Muscle layer of duodenum (tissue), 2 donors: ENCODE data around the gene XRCC4.
"Not testable (repeated sequence)": the region's sequence is repeated elsewhere in the genome, so short reads cannot be mapped to it uniquely, and the experiment has no call there.

ENCODE experiments used
- H3K27ac ChIP-seq: one replicate; pipeline ENCODE4 v1.7.0; 2013; ENCODE audit warnings: mild to moderate bottlenecking, low read length
- H3K27me3 ChIP-seq: one replicate; pipeline ENCODE4 v1.7.0; 2013; ENCODE audit warnings: low read depth, mild to moderate bottlenecking, control low read depth, low read length
- H3K36me3 ChIP-seq, 2 donors: one replicate each; pipeline ENCODE4 v1.7.0; 2013; ENCODE audit warnings: low read length in 2 of 2, control low read depth in 1 of 2, mild to moderate bottlenecking in 1 of 2; ENCODE audit not compliant: insufficient read depth in 2 of 2, control insufficient read depth in 1 of 2
- H3K4me1 ChIP-seq, 2 donors: one replicate each; pipeline ENCODE4 v1.7.0; 2013; ENCODE audit warnings: low read length in 2 of 2, mild to moderate bottlenecking in 2 of 2, control low read depth in 1 of 2, moderate library complexity in 1 of 2; ENCODE audit not compliant: insufficient read depth in 2 of 2, control insufficient read depth in 1 of 2
- H3K4me3 ChIP-seq, 2 donors: one replicate each; pipeline ENCODE4 v1.7.0; 2013; ENCODE audit warnings: low read length in 2 of 2, low read depth in 1 of 2, mild to moderate bottlenecking in 1 of 2
- H3K9me3 ChIP-seq, 2 donors: one replicate each; pipeline ENCODE4 v1.7.0; 2013; ENCODE audit warnings: low read length in 2 of 2, control low read depth in 1 of 2, mild to moderate bottlenecking in 1 of 2; ENCODE audit not compliant: control insufficient read depth in 1 of 2
- donor health status: healthy.

The XRCC4 gene

GRCh38 chr5:83048277-83048676 lies 29.1 kb upstream of the XRCC4 start:
- Histone ChIP-seq H3K27ac (no peak overlapping the region), H3K27me3 (no peaks in the 10 kb centered on the region), H3K36me3 (no peaks in the 10 kb centered on the region), H3K9me3 (no peaks in the 10 kb centered on the region), H3K4me3 (no peak overlapping the region), H3K4me1 (no peaks in the 10 kb centered on the region)

- H3K27me3 ChIP-seq = no peaks in the 10 kb centered on the region
- H3K9me3 ChIP-seq = no peaks in the 10 kb centered on the region
- H3K4me3 ChIP-seq = no peak overlapping the region
- no peaks in the 10 kb centered on the region for H3K36me3 ChIP-seq
- H3K27ac ChIP-seq = no peak overlapping the region
- no peaks in the 10 kb centered on the region for H3K4me1 ChIP-seq
Measured at GRCh38 chr5:83048811-83049210, 28.5 kb upstream of the XRCC4 start.

DNA sequence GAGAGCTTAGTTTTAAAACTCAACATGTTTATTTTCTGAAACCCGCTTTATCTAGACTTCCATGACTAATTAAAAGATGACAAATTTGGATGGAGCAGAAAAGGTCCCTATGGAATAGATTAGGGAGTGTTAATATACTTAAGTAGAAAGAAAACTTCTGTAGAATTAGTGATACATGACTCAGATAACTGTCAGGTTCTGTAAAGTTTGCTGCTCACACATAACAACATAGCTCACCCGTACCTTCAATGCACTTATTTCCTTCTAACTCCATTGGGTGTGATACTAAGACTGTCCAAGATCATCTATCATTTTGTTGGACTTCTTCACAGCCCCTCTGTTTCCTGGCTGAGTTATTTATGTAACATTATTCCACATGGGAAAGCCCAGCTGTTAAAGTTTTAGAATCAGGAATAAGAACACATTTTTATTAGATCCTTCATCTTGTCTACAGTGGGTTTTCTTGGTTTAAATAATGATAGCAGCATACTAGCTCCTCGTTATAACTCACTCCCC lies 27.9 kb upstream of the XRCC4 start:
- H3K9me3 ChIP-seq = no peaks in the 10 kb centered on the region
- H3K27me3 ChIP-seq = no peaks in the 10 kb centered on the region
- H3K4me1 ChIP-seq = no peaks in the 10 kb centered on the region
- no peak overlapping the region for H3K4me3 ChIP-seq
- H3K27ac ChIP-seq = no peak overlapping the region
- peaks cover 0 to 4% of the 10 kb centered on the region in 2 donors for H3K36me3 ChIP-seq

GRCh38 chr5:83050723-83051340 lies 26.5 kb upstream of the XRCC4 start:
- no peak overlapping the region for H3K4me3 ChIP-seq
- no peaks in the 10 kb centered on the region for H3K4me1 ChIP-seq
- no peaks in the 10 kb centered on the region for H3K9me3 ChIP-seq
- no peaks in the 10 kb centered on the region for H3K27me3 ChIP-seq
- H3K36me3 ChIP-seq = peaks cover 0 to 4% of the 10 kb centered on the region in 2 donors
- H3K27ac ChIP-seq = no peak overlapping the region

- Histone ChIP-seq H3K4me1 (no peaks in the 10 kb centered on the region), H3K27ac (no peak overlapping the region), H3K4me3 (no peak overlapping the region), H3K27me3 (no peaks in the 10 kb centered on the region), H3K36me3 (peaks cover 3 to 4% of the 10 kb centered on the region in 2 donors), H3K9me3 (no peaks in the 10 kb centered on the region)
Measured at GRCh38 chr5:83055166-83055565, 22.2 kb upstream of the XRCC4 start.

DNA sequence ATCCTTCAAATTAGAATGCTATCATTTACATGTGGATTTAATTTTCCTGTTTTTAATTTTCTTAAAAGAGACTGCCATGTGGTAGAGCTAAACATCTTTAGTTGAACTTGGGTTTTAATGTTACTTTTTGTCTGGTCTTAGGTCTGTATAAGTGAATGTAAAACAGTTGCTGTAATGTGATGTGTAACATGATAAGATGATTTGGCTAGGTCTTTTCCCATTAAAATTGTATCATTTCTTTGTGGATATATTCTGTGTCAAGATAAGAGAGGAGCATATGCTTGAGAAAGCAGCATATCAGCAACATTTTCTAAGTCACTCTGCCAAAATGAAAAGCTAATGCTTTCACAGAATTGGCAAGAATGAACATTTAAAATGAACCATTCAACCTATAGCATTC lies 18.6 kb upstream of the XRCC4 start:
- no peaks in the 10 kb centered on the region for H3K27me3 ChIP-seq
- no peaks in the 10 kb centered on the region for H3K9me3 ChIP-seq
- peaks cover 9 to 11% of the 10 kb centered on the region in 2 donors for H3K36me3 ChIP-seq
- no peak overlapping the region for H3K4me3 ChIP-seq
- H3K4me1 ChIP-seq = no peaks in the 10 kb centered on the region
- H3K27ac ChIP-seq = no peak overlapping the region

DNA sequence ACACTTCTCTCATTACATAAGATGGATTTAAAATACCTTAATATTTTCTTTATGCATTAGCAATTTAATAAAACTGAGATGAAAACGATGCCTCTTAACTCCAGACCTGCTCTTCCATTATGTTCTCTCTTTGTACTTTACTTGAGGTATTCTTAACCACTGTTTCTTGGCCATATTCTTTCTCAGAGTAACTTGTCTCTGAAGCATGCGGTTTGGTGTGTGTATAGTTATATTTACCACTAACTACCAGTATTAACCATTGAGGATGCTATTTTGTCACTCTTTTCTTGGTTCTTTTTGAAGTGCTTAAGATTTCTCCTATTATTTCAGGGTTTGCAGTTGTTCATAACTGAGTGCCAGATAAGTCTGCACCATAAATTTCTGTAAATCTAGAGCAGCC lies 18.0 kb upstream of the XRCC4 start:
- no peak overlapping the region for H3K27ac ChIP-seq
- H3K36me3 ChIP-seq = peaks cover 5 to 11% of the 10 kb centered on the region in 2 donors
- H3K27me3 ChIP-seq = no peaks in the 10 kb centered on the region
- no peak overlapping the region for H3K4me3 ChIP-seq
- H3K4me1 ChIP-seq = no peaks in the 10 kb centered on the region
- no peaks in the 10 kb centered on the region for H3K9me3 ChIP-seq

DNA sequence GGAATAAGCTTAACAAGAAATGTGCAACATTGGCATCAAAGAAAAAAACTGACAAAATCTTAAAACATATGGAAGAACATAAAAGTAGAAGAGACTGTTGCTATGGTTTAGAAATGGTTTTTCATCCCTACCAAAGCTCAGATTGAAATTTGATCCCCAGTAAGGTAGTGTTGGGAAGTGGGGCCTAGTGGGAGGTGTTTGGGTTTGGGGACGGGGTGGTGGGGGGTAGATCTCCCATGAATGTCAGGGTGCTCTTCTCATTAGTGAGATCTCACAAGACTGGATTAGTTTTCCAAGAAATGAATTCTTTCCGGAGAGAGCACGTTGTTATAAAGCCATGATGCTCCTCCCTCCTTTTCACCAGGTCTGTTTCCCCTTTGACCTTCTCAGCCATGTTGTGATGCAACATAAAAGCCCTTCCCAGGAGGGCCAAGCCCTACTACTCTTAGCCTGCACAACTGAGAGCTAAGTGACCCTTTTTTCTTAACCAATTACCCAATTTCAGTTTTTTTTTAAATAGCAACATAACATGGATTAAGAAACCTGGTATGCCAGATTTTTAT lies 10.7 kb upstream of the XRCC4 start:
- peaks cover 0 to 3% of the 10 kb centered on the region in 2 donors for H3K4me1 ChIP-seq
- peaks cover 3 to 5% of the 10 kb centered on the region in 2 donors for H3K36me3 ChIP-seq
- H3K9me3 ChIP-seq = no peaks in the 10 kb centered on the region
- H3K27ac ChIP-seq = no peak overlapping the region
- no peak overlapping the region for H3K4me3 ChIP-seq
- no peaks in the 10 kb centered on the region for H3K27me3 ChIP-seq

DNA sequence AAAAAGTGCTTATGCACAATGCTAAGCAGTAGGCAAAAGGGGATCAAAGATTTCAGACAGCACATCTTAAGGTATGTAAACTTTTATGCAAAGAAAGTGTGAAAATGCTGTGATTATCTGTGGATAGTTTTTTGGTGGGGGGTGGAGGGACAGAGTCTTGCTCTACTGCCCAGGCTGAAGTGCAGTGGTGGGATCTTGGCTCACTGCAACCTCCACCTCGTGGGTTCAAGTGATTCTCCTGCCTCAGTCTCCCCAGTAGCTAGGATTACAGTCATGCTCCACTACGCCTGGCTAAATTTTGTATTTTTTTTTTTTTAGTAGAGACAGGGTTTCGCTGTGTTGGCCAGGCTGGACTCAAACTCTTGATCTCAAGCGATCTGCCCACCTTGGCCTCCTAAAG lies 10.0 kb upstream of the XRCC4 start:
- not testable (repeated sequence) for H3K4me1 ChIP-seq, H3K36me3 ChIP-seq, H3K27ac ChIP-seq, H3K27me3 ChIP-seq, H3K9me3 ChIP-seq, H3K4me3 ChIP-seq

DNA sequence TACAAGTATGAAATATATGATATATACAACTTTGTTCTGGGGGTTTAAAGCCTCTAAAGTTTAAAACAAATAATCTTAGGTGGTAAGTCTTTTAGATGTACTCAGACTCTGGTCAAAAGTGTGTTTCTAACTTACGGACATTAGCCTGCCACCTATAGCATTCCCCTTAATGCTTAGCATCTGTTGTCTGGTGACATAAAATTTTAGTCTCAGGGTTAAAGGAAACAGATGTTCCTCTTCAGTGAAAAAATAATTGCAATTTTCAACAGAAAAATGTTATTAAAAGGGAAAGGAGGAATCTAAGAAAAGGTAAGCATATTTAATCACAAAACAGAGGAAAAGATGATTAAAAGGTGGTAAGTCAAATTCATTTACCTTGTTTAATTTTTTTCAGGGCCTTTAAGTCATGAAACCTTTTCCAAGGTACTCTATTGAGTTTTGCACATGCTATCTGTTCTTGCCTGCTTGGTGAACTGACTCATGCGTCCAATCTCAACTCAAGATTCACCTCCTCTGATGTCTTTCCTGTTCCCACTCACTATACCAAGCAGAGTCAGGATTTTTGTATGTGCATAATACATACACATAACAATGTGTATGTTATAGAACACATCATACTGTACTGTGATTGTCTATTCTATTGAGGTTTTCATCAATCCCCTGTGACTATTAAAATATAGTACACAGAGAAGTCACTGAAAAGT lies 8.1 kb upstream of the XRCC4 start:
- Histone ChIP-seq H3K4me3 (no peak overlapping the region), H3K9me3 (no peaks in the 10 kb centered on the region), H3K27ac (no peak overlapping the region), H3K27me3 (no peaks in the 10 kb centered on the region), H3K36me3 (no peaks in the 10 kb centered on the region), H3K4me1 (peaks cover 0 to 10% of the 10 kb centered on the region in 2 donors)

DNA sequence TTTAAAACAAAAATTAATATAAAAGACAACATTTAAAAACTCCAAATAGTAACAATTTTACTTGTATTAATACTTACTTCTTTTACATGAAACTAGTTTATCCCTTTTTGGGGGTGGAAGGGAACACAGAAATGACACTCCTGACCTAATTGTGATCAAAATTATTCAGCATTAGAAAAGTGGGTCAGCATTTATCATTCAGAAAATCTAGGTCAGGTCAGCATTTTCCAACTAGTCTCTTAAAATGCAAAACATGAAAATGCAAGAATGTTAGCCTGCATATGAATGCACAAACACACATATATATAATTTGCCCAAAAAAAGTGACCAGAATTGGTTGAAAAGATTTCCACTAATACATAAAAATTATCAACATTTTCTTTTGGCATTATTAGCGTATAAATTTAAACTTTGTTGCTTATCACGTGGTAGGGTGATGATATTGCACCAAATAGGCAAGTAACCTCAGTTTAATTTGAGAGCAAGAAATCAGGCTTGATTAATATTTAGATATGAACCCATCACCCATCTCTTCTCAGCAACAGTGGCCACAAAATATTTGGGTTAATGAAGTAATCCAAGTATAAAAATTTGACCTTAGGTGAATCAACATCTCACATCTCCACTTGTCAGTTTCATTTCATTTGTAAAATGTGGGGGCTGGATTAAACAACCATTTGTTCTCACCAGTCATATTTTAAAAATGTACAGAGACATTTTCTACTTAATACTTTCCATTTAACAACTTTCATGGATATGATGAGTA lies 5.9 kb upstream of the XRCC4 start:
- H3K27me3 ChIP-seq = no peaks in the 10 kb centered on the region
- H3K36me3 ChIP-seq = no peaks in the 10 kb centered on the region
- H3K4me3 ChIP-seq = no peak overlapping the region
- H3K9me3 ChIP-seq = no peaks in the 10 kb centered on the region
- H3K4me1 ChIP-seq = peaks cover 7 to 29% of the 10 kb centered on the region in 2 donors
- no peak overlapping the region for H3K27ac ChIP-seq
